Stimulated activated CD4-positive, alpha-beta T cell treated with anti-CD3 and anti-CD28 coated beads, Interleukin-12 subunit alpha, Interleukin-12 subunit beta, amount 100 ng/mL, for 48 hours (primary cell): ENCODE measurements around the gene TSPAN32.
"Not testable (repeated sequence)": the region's sequence is repeated elsewhere in the genome, so short reads cannot be mapped to it uniquely, and the experiment has no call there.

Source experiments
- DNase-seq, 3 donors: peaks; one replicate each; pipeline ENCODE4 v3.0.0-alpha.2; 2020; ENCODE audit warnings: low read depth in 2 of 3, low spot score in 1 of 3

The TSPAN32 gene

GRCh38 chr11:2363130-2363529 is 61.3 kb downstream of the TSPAN32 start:
- no peak for DNase-seq

GRCh38 chr11:2363577-2364370 is 62.0 kb downstream of the TSPAN32 start:
- DNase-seq, result no peak

- not testable (repeated sequence) for DNase-seq
Observed at GRCh38 chr11:2364386-2364785, 62.6 kb downstream of the TSPAN32 start.

- no peak for DNase-seq
Observed at GRCh38 chr11:2365571-2366210, 63.9 kb downstream of the TSPAN32 start.

GRCh38 chr11:2366276-2366675 is 64.5 kb downstream of the TSPAN32 start:
- DNase-seq, result no peak

GRCh38 chr11:2366733-2367132 is 64.9 kb downstream of the TSPAN32 start:
- no peak for DNase-seq

- DNase-seq, result no peak
Observed at GRCh38 chr11:2367266-2368160, 65.7 kb downstream of the TSPAN32 start.
